ENCODE data around the gene SULT1E1.

SULT1E1 gene

DNA sequence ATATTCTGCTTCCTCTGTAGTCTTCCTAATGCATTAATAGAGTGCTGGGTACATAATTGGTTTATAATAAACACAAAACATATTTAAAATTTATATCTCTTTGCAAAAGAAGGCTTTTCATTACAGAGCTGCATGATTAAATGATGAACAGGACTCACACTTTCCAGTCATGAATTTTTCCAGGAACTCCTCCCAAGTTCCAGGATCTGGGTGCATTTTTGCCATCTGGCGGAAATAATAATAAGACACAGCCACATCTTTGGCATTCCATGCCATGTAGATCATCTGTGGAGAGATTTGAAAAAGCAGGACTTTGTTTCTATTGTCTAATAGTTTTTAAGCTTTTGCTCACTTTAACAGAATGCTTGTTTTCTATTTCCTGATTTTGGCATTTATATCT is 59.3 kb downstream of the SULT1E1 start:
- DNase-seq (ENCODE audit: low read depth in 2 of 3, low spot score in 2 of 3), result no peak

- no peak for DNase-seq (ENCODE audit: low read depth in 2 of 3, low spot score in 2 of 3)
Measured at GRCh38 chr4:69799337-69799736, 60.6 kb downstream of the SULT1E1 start.

- no peak for DNase-seq (ENCODE audit: low read depth in 2 of 3, low spot score in 2 of 3)
Measured at GRCh38 chr4:69793732-69794131, 66.2 kb downstream of the SULT1E1 start.
